HCT116 (cell line): ENCODE results near the gene CCNK. TPM values are rescaled to one million over a fixed set of nuclear protein-coding genes. Genes with fewer than 3 reads are reported as not detected.

ENCODE experiments used
- ATAC-seq: fragments of 200-7000 bp; cut with Tn5 transposase; 2 replicates; pipeline ENCODE4 v1.9.1; 2020; ENCODE audit warnings: mild to moderate bottlenecking, moderate library complexity
- BruUV-seq: library from RNA; stranded (reverse); fragments of 400-500 nt; replicated peaks from 2 replicates; lab custom pipeline; 2021; lab: Mats Ljungman, UMichigan
- CTCF ChIA-PET: fragments of 300-600 bp; sonication (Branson Sonifier 250); formaldehyde crosslinking; loops from one replicate; lab custom pipeline; 2021; ENCODE audit warnings: antibody characterized with exemption; lab: Charles Lee
- POLR2A ChIA-PET: fragments of 300-600, 350-600 bp; sonication (Branson Sonifier 250); formaldehyde crosslinking; loops from one replicate; lab custom pipeline; 2021; ENCODE audit warnings: antibody characterized with exemption; lab: Charles Lee
- RAD21 ChIA-PET, 2 experiments: fragments of 300-600 bp; sonication (Branson Sonifier 250); formaldehyde crosslinking; loops; one replicate each; lab custom pipeline; 2023; ENCODE audit warnings: low total read pairs in 2 of 2; ENCODE audit not compliant: uncharacterized antibody in 2 of 2, unreplicated experiment in 2 of 2, low non-redundant PET in 1 of 2; lab: Charles Lee
- DNase-seq: peaks from one replicate; pipeline ENCODE4 v3.0.0-alpha.2; 2010; ENCODE audit warnings: low read depth, low spot score
- H2AFZ ChIP-seq: fragments of 200-600 bp; shearing (Covaris generic), sonication (generic); 2 replicates; pipeline ENCODE4 v1.6.1; 2017; ENCODE audit warnings: low read depth, mixed run types, mixed read lengths, antibody characterized with exemption, low read length; ENCODE audit not compliant: poor library complexity, severe bottlenecking
- H3K27ac ChIP-seq: 2 replicates; pipeline ENCODE4 v1.5.1; 2012; ENCODE audit warnings: low read depth, low read length
- H3K27me3 ChIP-seq: fragments of 200-600 bp; sonication (generic); 2 replicates; pipeline ENCODE4 v1.6.1; 2016; ENCODE audit warnings: mixed run types, low read length, mixed read lengths; ENCODE audit not compliant: insufficient read depth
- H3K36me3 ChIP-seq, 2 experiments: fragments of 200-500 bp in 1 of 2; fragments of 200-600 bp in 1 of 2; sonication (Bioruptor generic) in 1 of 2; sonication (generic) in 1 of 2; 2 replicates each; pipeline versions ENCODE4 v1.5.1 to v1.6.1; 2014 to 2016; ENCODE audit warnings: low read length in 2 of 2, inconsistent platforms in 1 of 2, mixed read lengths in 1 of 2, mixed run types in 1 of 2; ENCODE audit not compliant: insufficient read depth in 2 of 2, control insufficient read depth in 1 of 2
- H3K4me1 ChIP-seq, 2 experiments: fragments of 200-600 bp in 1 of 2; sonication (generic) in 1 of 2; 2 replicates each; pipeline versions ENCODE4 v1.5.1 to v1.6.1; 2012 to 2017; ENCODE audit warnings: low read length in 2 of 2, inconsistent platforms in 1 of 2, mild to moderate bottlenecking in 1 of 2, mixed read lengths in 1 of 2, mixed run types in 1 of 2, moderate library complexity in 1 of 2; ENCODE audit not compliant: insufficient read depth in 2 of 2, control insufficient read depth in 1 of 2
- H3K4me2 ChIP-seq: fragments of 200-600 bp; sonication (generic); 2 replicates; pipeline ENCODE4 v1.6.1; 2017; ENCODE audit warnings: mixed run types, low read length, mixed read lengths
- H3K4me3 ChIP-seq, 2 experiments: fragments of 200-600 bp in 1 of 2; sonication (generic) in 1 of 2; replicated peaks in 1 of 2; 2 replicates each; pipeline ENCODE4 v1.5.1; 2011 to 2016; ENCODE audit warnings: low read length in 2 of 2, control low read depth in 1 of 2, low read depth in 1 of 2, mild to moderate bottlenecking in 1 of 2, mixed read lengths in 1 of 2, mixed run types in 1 of 2
- H3K79me2 ChIP-seq: fragments of 200-600 bp; sonication (generic); 2 replicates; pipeline ENCODE4 v1.6.1; 2017; ENCODE audit warnings: mild to moderate bottlenecking, mixed run types, low read length, moderate library complexity, mixed read lengths; ENCODE audit not compliant: insufficient read depth
- H3K9ac ChIP-seq: fragments of 200-600 bp; sonication (generic); 2 replicates; pipeline ENCODE4 v1.6.1; 2016; ENCODE audit warnings: low read length, mixed read lengths
- H3K9me2 ChIP-seq: fragments of 200-600 bp; sonication (generic), shearing (Covaris generic); 2 replicates; pipeline ENCODE4 v1.6.1; 2017; ENCODE audit warnings: mixed run types, mild to moderate bottlenecking, moderate library complexity; ENCODE audit not compliant: insufficient read depth
- H3K9me3 ChIP-seq, 2 experiments: fragments of 200-500 bp in 1 of 2; fragments of 200-600 bp in 1 of 2; sonication (Bioruptor generic) in 1 of 2; sonication (generic) in 1 of 2; 2 replicates each; pipeline ENCODE4 v1.6.1; 2014 to 2017; ENCODE audit warnings: low read length in 2 of 2, mixed read lengths in 2 of 2, inconsistent platforms in 1 of 2, low read depth in 1 of 2, mild to moderate bottlenecking in 1 of 2, mixed run types in 1 of 2, moderate library complexity in 1 of 2; ENCODE audit not compliant: control insufficient read depth in 1 of 2, insufficient read depth in 1 of 2
- H4K20me1 ChIP-seq: fragments of 200-600 bp; sonication (generic), shearing (Covaris generic); 2 replicates; pipeline ENCODE4 v1.6.1; 2017; ENCODE audit warnings: mixed run types, mild to moderate bottlenecking, moderate library complexity; ENCODE audit not compliant: insufficient read depth
- MAX ChIP-seq: IDR thresholded peaks from 2 replicates; pipeline ENCODE4 v1.6.1; 2012
- POLR2A ChIP-seq: IDR thresholded peaks from 2 replicates; pipeline ENCODE4 v1.7.0; 2011; ENCODE audit warnings: borderline replicate concordance; ENCODE audit not compliant: insufficient read depth, insufficient read length; ENCODE audit errors: extremely low read depth
- SP1 ChIP-seq: IDR thresholded peaks from 2 replicates; pipeline ENCODE4 v1.6.1; 2012; ENCODE audit warnings: low read depth
- intact Hi-C: fragments of 100-400 bp; cut with micrococcal nuclease; formaldehyde crosslinking; loops from 2 replicates; pipeline ENCODE4 v1.10.0; 2022
- total RNA-seq: library from RNA; stranded (reverse); gene quantifications from one replicate; pipeline ENCODE4 v1.2.1, GENCODE V29; 2021; ENCODE audit not compliant: unreplicated experiment

Gene CCNK
- total RNA-seq, 1 experiment from 2014 or later, result 68.2 TPM

GRCh38 chr14:99521176-99522024 is 40.2 kb downstream of the CCNK start:
- Histone ChIP-seq H3K9ac (no peak overlapping the region), H3K27ac (no peak overlapping the region), H3K4me2 (no peak overlapping the region), H3K79me2 (peaks cover 7% of the 10 kb centered on the region; the same call in 1 of the 2 replicates), H3K9me2 (no peaks in the 10 kb centered on the region), H3K4me1 (peaks cover 0 to 6% of the 10 kb centered on the region in 2 experiments; a peak in 2 of 4 replicates), H3K27me3 (no peaks in the 10 kb centered on the region), H3K9me3 (no peaks in the 10 kb centered on the region), H2AFZ (no peak overlapping the region), H3K4me3 (no peak overlapping the region), H3K36me3 (no peaks in the 10 kb centered on the region), H4K20me1 (no peaks in the 10 kb centered on the region)
- POLR2A ChIA-PET, result no interaction called here
- no peak for TF ChIP-seq MAX
- no peak for TF ChIP-seq POLR2A
- DNase-seq (no peak), ATAC-seq (no peak)
- RAD21 ChIA-PET, result interaction anchor here in 1 of 2 experiments (0.5 kb wide), 1 partner anchor 437 kb away, joined by 3 read pairs; no protein-coding TSS in a partner anchor
- CTCF ChIA-PET, result interaction anchor here (1.2 kb wide), 1 partner anchor 163 kb away, joined by 3 read pairs; the partner anchor contains the start of gene CYP46A1
- no TSS peak for BruUV-seq
- intact Hi-C loops, result loop anchor here (10.0 kb wide), 1 partner anchor 423 kb away; no protein-coding TSS in a partner anchor

GRCh38 chr14:99522025-99522401 is 40.8 kb downstream of the CCNK start:
- Histone ChIP-seq H3K9ac (no peak overlapping the region), H3K4me1 (peaks cover 0 to 6% of the 10 kb centered on the region in 2 experiments; a peak in 2 of 4 replicates), H3K36me3 (no peaks in the 10 kb centered on the region), H3K27ac (no peak overlapping the region), H3K79me2 (peaks cover 7% of the 10 kb centered on the region; the same call in 1 of the 2 replicates), H4K20me1 (no peaks in the 10 kb centered on the region), H3K4me3 (no peak overlapping the region), H2AFZ (no peak overlapping the region), H3K4me2 (no peak overlapping the region), H3K9me2 (no peaks in the 10 kb centered on the region), H3K27me3 (no peaks in the 10 kb centered on the region), H3K9me3 (no peaks in the 10 kb centered on the region)
- DNase-seq (no peak), ATAC-seq (no peak)
- ChIA-PET POLR2A (no interaction called here), RAD21 (no interaction called here), CTCF (interaction anchor here (1.2 kb wide), 1 partner anchor 162 kb away, joined by 3 read pairs; the partner anchor contains the start of gene CYP46A1)
- no peak for TF ChIP-seq SP1
- BruUV-seq, result no TSS peak
- intact Hi-C loops, result loop anchor here (10.0 kb wide), 1 partner anchor 423 kb away; no protein-coding TSS in a partner anchor
